ENCODE measurements around the gene MIA2. TPM values are rescaled to one million over a fixed set of nuclear protein-coding genes. Genes with fewer than 3 reads are reported as not detected.
A peak's percentile ranks its signal among the peaks of the same experiment; 100 is the strongest.
"Not testable (repeated sequence)": the region's sequence is repeated elsewhere in the genome, so short reads cannot be mapped to it uniquely, and the experiment has no call there.

MIA2 gene
- total and polyA plus RNA-seq, 2 donors: 13.5 to 34.9 TPM

DNA sequence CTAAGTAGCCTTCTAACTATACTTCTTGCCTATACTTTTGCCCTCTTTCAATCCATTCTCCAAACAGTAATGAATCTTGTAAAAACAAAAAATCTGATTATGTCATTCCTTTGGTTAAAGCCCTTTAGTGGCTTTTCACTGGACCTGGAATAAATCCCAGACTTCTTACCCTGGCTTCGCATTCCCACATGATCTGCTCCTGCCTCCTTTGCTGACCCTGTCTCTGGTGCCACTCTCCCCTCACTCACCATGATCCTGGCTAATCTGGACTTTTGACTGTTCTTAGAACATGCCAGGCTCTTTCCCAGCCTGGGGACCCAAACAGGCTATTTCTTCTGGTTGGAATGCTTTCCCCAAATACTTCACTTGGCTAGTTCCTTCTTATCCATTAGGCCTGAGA is 7.9 kb downstream of the MIA2 start:
- DNase-seq (ENCODE audit: extremely low spot score): no peak
- no peaks in the 10 kb centered on the region for H3K4me1 ChIP-seq (ENCODE audit: insufficient read depth)
- no peaks in the 10 kb centered on the region for H3K36me3 ChIP-seq (ENCODE audit: insufficient read depth)
- H3K27ac ChIP-seq (ENCODE audit: low read depth): no peak overlapping the region
- WGBS: 44% methylated on average over 1 of the region's 1 CpG
- no peak overlapping the region for H3K4me3 ChIP-seq (ENCODE audit: low read depth, low read length)

DNA sequence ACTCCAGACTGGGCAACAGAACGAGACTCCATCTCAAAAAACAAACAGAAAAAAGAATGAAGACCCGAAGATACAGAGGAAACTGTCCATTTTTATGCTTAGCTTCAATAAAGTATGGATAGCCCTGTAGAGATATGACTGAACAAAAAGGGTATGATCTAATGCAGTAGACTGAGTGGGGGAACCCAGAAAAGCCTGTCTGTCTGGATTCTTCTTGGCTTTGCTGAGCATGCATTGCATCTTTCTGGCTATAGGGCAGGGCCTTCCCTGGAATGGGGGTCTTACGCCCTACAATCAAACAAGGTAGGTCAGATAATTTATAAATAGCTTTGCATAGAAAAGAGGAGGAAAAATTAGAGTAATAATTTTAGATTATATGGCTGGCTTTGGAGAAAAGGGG is 10.1 kb downstream of the MIA2 start:
- 73% methylated on average over 3 of the region's 3 CpGs for WGBS

GRCh38 chr14:39246618-39247017 is 12.9 kb downstream of the MIA2 start:
- 88% methylated on average over 1 of the region's 1 CpG for WGBS
- no peaks in the 10 kb centered on the region for H3K4me1 ChIP-seq (ENCODE audit: insufficient read depth)
- no peak overlapping the region for H3K4me3 ChIP-seq (ENCODE audit: low read depth, low read length)
- no peaks in the 10 kb centered on the region for H3K36me3 ChIP-seq (ENCODE audit: insufficient read depth)
- H3K27ac ChIP-seq (ENCODE audit: low read depth): no peak overlapping the region
- no peak for DNase-seq (ENCODE audit: extremely low spot score)

More for the DNA sequence above, 10.1 kb downstream of the MIA2 start:
- H3K4me3 ChIP-seq (ENCODE audit: low read depth, low read length): no peak overlapping the region
- DNase-seq (ENCODE audit: extremely low spot score): no peak
- H3K27ac ChIP-seq (ENCODE audit: low read depth): no peak overlapping the region
- no peaks in the 10 kb centered on the region for H3K36me3 ChIP-seq (ENCODE audit: insufficient read depth)
- no peaks in the 10 kb centered on the region for H3K4me1 ChIP-seq (ENCODE audit: insufficient read depth)

DNA sequence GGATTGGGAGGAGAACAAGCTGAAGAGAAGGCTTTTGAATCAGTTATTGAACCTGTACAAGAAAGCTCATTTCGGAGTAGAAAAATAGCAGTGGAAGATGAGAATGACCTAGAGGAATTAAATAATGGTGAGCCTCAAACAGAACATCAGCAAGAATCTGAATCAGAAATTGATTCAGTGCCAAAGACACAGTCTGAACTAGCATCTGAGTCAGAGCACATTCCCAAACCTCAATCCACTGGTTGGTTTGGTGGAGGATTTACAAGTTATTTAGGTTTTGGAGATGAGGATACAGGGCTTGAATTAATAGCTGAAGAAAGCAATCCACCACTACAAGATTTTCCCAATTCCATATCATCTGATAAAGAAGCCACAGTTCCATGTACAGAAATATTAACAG is 13.5 kb downstream of the MIA2 start:
- no peak for DNase-seq (ENCODE audit: extremely low spot score)
- 97% methylated on average over 1 of the region's 1 CpG for WGBS
- Histone ChIP-seq H3K4me3 (ENCODE audit: low read depth, low read length) (no peak overlapping the region), H3K36me3 (ENCODE audit: insufficient read depth) (no peaks in the 10 kb centered on the region), H3K27ac (ENCODE audit: low read depth) (no peak overlapping the region), H3K4me1 (ENCODE audit: insufficient read depth) (no peaks in the 10 kb centered on the region)

- Histone ChIP-seq H3K4me1 (ENCODE audit: insufficient read depth) (no peaks in the 10 kb centered on the region), H3K4me3 (ENCODE audit: low read depth, low read length) (no peak overlapping the region), H3K27ac (ENCODE audit: low read depth) (no peak overlapping the region), H3K36me3 (ENCODE audit: insufficient read depth) (no peaks in the 10 kb centered on the region)
- no peak for DNase-seq (ENCODE audit: extremely low spot score)
These were observed 17.8 kb downstream of the MIA2 start for GRCh38 chr14:39251547-39251946.

GRCh38 chr14:39257388-39257787 is 23.7 kb downstream of the MIA2 start:
- not testable (repeated sequence) for H3K4me3 ChIP-seq (ENCODE audit: low read depth, low read length); H3K36me3 ChIP-seq (ENCODE audit: insufficient read depth); H3K4me1 ChIP-seq (ENCODE audit: insufficient read depth); DNase-seq (ENCODE audit: extremely low spot score); H3K27ac ChIP-seq (ENCODE audit: low read depth)
- WGBS: 74% methylated on average over 1 of the region's 1 CpG

GRCh38 chr14:39258782-39259545 is 25.2 kb downstream of the MIA2 start:
- Histone ChIP-seq H3K4me3 (ENCODE audit: low read depth, low read length) (no peak overlapping the region), H3K27ac (ENCODE audit: low read depth) (no peak overlapping the region), H3K4me1 (ENCODE audit: insufficient read depth) (no peaks in the 10 kb centered on the region), H3K36me3 (ENCODE audit: insufficient read depth) (no peaks in the 10 kb centered on the region)
- 74% methylated on average over 12 of the region's 12 CpGs for WGBS
- DNase-seq (ENCODE audit: extremely low spot score): no peak

GRCh38 chr14:39260161-39260560 is 26.4 kb downstream of the MIA2 start:
- not testable (repeated sequence) for H3K27ac ChIP-seq (ENCODE audit: low read depth); DNase-seq (ENCODE audit: extremely low spot score); H3K4me3 ChIP-seq (ENCODE audit: low read depth, low read length); H3K36me3 ChIP-seq (ENCODE audit: insufficient read depth); H3K4me1 ChIP-seq (ENCODE audit: insufficient read depth)
- WGBS: 92% methylated on average over 3 of the region's 3 CpGs

- H3K36me3 ChIP-seq (ENCODE audit: insufficient read depth); H3K4me3 ChIP-seq (ENCODE audit: low read depth, low read length); H3K27ac ChIP-seq (ENCODE audit: low read depth); DNase-seq (ENCODE audit: extremely low spot score); H3K4me1 ChIP-seq (ENCODE audit: insufficient read depth): not testable (repeated sequence)
- 95% methylated on average over 1 of the region's 1 CpG for WGBS
These were observed 28.5 kb downstream of the MIA2 start for GRCh38 chr14:39262214-39262613.

DNA sequence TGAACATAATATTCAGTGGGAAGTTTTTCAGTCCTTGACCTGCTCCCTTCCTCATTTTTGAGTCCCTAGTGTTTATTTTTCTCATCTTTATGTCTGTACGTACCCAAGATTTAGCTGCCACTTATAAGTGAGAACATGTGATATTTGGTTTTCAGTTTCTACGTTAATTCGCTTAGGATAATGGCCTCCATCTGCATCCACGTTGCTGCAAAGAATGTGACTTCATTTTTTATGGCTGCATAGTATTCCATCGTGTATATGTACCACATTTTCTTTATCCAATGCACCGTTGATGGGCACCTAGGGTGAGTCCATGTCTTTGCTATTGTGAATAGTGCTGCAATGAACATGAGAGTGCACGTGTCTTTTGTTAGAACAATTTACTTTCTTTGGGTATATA is 30.3 kb downstream of the MIA2 start:
- no peak for DNase-seq (ENCODE audit: extremely low spot score)
- Histone ChIP-seq H3K27ac (ENCODE audit: low read depth) (no peak overlapping the region), H3K4me3 (ENCODE audit: low read depth, low read length) (no peak overlapping the region), H3K4me1 (ENCODE audit: insufficient read depth) (no peaks in the 10 kb centered on the region), H3K36me3 (ENCODE audit: insufficient read depth) (no peaks in the 10 kb centered on the region)
- 90% methylated on average over 7 of the region's 7 CpGs for WGBS

DNA sequence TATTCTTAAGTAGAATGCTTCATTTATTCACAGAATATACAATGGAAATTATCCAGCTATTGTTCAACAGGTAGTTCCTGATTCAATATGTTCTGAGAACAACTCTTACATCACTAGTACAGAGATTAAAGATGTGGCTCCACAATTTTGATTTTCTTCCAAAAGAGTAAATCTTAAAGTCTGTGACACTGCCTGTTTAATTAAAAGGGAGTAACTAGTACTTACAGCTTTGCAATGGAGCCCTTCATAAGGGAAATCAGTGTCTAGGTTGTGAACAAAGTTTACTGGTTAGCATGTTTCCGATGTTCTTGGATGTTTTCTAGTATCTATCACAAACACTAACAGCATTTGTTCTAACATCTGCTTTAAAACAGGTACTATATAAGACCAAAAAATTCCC is 30.8 kb downstream of the MIA2 start:
- 95% methylated on average over 1 of the region's 1 CpG for WGBS
- H3K36me3 ChIP-seq (ENCODE audit: insufficient read depth): no peaks in the 10 kb centered on the region
- no peaks in the 10 kb centered on the region for H3K4me1 ChIP-seq (ENCODE audit: insufficient read depth)
- DNase-seq (ENCODE audit: extremely low spot score): no peak
- no peak overlapping the region for H3K27ac ChIP-seq (ENCODE audit: low read depth)
- H3K4me3 ChIP-seq (ENCODE audit: low read depth, low read length): no peak overlapping the region

GRCh38 chr14:39265033-39265432 is 31.3 kb downstream of the MIA2 start:
- DNase-seq (ENCODE audit: extremely low spot score): peak; percentile 18
- Histone ChIP-seq H3K4me3 (ENCODE audit: low read depth, low read length) (no peak overlapping the region), H3K27ac (ENCODE audit: low read depth) (no peak overlapping the region)

DNA sequence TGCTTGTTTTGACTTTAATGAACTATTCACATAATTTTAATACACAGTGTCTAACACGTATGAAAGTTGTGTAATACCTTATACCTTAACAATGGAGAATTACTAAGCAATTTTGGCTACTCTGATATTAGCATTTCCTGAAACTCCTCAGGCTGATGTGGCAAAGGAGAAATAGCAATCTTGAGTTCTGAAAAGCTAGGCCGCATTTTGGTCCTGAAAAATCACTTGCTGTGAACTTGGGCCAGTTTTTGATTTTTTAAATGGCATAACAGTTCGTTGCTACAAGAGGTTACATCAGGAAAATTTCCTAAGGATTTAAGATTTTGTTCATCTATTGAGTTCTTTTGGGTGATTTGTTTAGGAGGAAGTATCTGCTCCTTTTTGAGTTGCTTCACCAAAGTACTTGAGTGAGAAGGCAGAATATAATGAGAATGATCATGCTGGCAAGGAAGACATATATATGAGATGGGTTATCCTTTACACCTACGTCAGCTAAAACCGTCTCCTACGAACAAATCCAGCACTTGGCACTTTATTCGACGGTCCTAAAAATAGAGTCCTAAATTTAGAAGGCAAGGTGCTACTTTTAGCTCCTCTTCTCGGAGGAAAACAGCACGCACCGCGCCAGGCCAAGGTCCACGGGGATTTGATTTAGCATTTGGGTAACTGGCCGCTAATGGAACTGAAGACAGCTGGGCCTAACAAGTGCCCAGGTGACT is 32.2 kb downstream of the MIA2 start:
- 11% methylated on average over 14 of the region's 14 CpGs for WGBS
- no peaks in the 10 kb centered on the region for H3K4me1 ChIP-seq (ENCODE audit: insufficient read depth)
- no peaks in the 10 kb centered on the region for H3K36me3 ChIP-seq (ENCODE audit: insufficient read depth)
- peak overlapping the region; percentile 89 for H3K4me3 ChIP-seq (ENCODE audit: low read depth, low read length)
- peak overlapping the region; percentile 99 for H3K27ac ChIP-seq (ENCODE audit: low read depth)
- peak; percentile 3 for DNase-seq (ENCODE audit: extremely low spot score)

More at GRCh38 chr14:39265033-39265432, 31.3 kb downstream of the MIA2 start:
- 6% methylated on average over 2 of the region's 2 CpGs for WGBS
- Histone ChIP-seq H3K36me3 (ENCODE audit: insufficient read depth) (no peaks in the 10 kb centered on the region), H3K4me1 (ENCODE audit: insufficient read depth) (no peaks in the 10 kb centered on the region)

DNA sequence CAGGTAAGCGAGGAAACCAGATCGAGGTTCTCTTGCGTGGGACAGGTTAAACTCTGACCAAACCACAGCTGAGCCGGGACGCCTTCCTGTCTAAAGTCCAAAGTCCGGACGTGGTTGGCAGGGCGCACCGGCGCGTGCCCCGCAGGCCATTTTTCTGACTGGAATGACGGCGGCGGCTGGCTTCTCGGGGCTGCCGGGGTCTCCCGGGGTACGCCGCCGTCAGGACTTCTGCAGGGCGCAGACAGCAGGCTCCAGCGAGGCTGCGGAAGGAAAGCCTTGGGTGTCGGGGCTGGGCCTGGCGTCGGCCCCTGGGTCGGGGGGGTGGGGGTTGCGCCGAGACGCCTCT is 32.8 kb downstream of the MIA2 start:
- WGBS: under 1% methylated on average over 31 of the region's 31 CpGs
- peak overlapping the region; percentile 99 for H3K27ac ChIP-seq (ENCODE audit: low read depth)
- H3K4me1 ChIP-seq (ENCODE audit: insufficient read depth): no peaks in the 10 kb centered on the region
- peak; percentile 13 for DNase-seq (ENCODE audit: extremely low spot score)
- peak overlapping the region; percentile 89 for H3K4me3 ChIP-seq (ENCODE audit: low read depth, low read length)
- no peaks in the 10 kb centered on the region for H3K36me3 ChIP-seq (ENCODE audit: insufficient read depth)
